Heart left ventricle (tissue), 16 donors: ENCODE measurements around the gene EXTL1. TPM values are rescaled to one million over a fixed set of nuclear protein-coding genes. Genes with fewer than 3 reads are reported as not detected.
"Not testable (repeated sequence)": the region's sequence is repeated elsewhere in the genome, so short reads cannot be mapped to it uniquely, and the experiment has no call there.

ENCODE experiments used
- ATAC-seq, 4 donors: fragments of 200-7000 bp; cut with Tn5 transposase; one replicate each; pipeline ENCODE4 v1.9.1; 2020 to 2022; ENCODE audit warnings: moderate library complexity in 4 of 4, mild to moderate bottlenecking in 3 of 4, moderate number of reproducible peaks in 1 of 4
- DNase-seq, 5 donors: peaks; one replicate each; pipeline ENCODE4 v3.0.0-alpha.2; 2020
- H3K27ac ChIP-seq, 12 donors: fragments of 200-600 bp; sonication (generic) in 4 of 12; one replicate each; pipeline versions ENCODE4 v1.5.0 to v1.8.0; 2016 to 2022; ENCODE audit warnings: mild to moderate bottlenecking in 2 of 12
- H3K27me3 ChIP-seq, 9 donors: fragments of 200-600 bp; sonication (generic) in 2 of 9; one replicate each; pipeline versions ENCODE4 v1.5.1 to v1.8.0; 2016 to 2022; ENCODE audit warnings: mild to moderate bottlenecking in 3 of 9
- H3K36me3 ChIP-seq, 9 donors: fragments of 200-600 bp; sonication (generic) in 2 of 9; one replicate each; pipeline versions ENCODE4 v1.5.0 to v1.8.0; 2018 to 2022; ENCODE audit warnings: mild to moderate bottlenecking in 2 of 9
- H3K4me1 ChIP-seq, 12 donors: fragments of 200-600 bp; sonication (generic) in 4 of 12; one replicate each; pipeline versions ENCODE4 v1.5.0 to v1.8.0; 2016 to 2022; ENCODE audit warnings: mild to moderate bottlenecking in 3 of 12
- H3K4me3 ChIP-seq, 12 donors: fragments of 200-600 bp; sonication (generic) in 4 of 12; one replicate each; pipeline versions ENCODE4 v1.5.0 to v1.8.0; 2017 to 2022; ENCODE audit warnings: mild to moderate bottlenecking in 9 of 12, moderate library complexity in 4 of 12
- H3K9me3 ChIP-seq, 12 donors: fragments of 200-600 bp; sonication (generic) in 4 of 12; one replicate each; pipeline versions ENCODE4 v1.5.0 to v1.8.0; 2016 to 2022; ENCODE audit warnings: mild to moderate bottlenecking in 1 of 12
- POLR2A ChIP-seq, 2 donors: fragments of 450-650 bp; IDR thresholded peaks; one replicate each; pipeline ENCODE4 v1.6.1; 2017; ENCODE audit warnings: antibody characterized with exemption in 2 of 2, mild to moderate bottlenecking in 2 of 2, moderate library complexity in 2 of 2
- whole genome bisulfite sequencing, 4 donors: extraction: QIAGEN DNeasy Blood & Tissue Kit in 2 of 4; methylation state at CpG; one replicate each; pipeline versions ENCODE4 v1.1.5 to v1.1.7; 2013 to 2018; 5-methylcytosine and 5-hydroxymethylcytosine counted together
- intact Hi-C, 10 donors: fragments of 100-400 bp; cut with DNase I; formaldehyde crosslinking; loops; one replicate each; pipeline versions ENCODE4 v1.11.1 to v1.14.2; 2022
- polyA plus RNA-seq, 2 donors: library from polyadenylated mRNA; stranded (reverse); fragments of 200-250 nt; gene quantifications; one replicate each; pipeline ENCODE4 v1.2.3, GENCODE V29; 2013
- total RNA-seq, 9 donors: library from RNA; depleted of rRNA in 2 of 9; stranded (reverse); fragments of >200 nt in 2 of 9; fragmentation: NEBNext Ultra II Directional in 3 of 9; extraction: Animal tissue kit (Norgen Biotek cat#: 25700) in 3 of 9; gene quantifications; one replicate each; pipeline versions ENCODE4 v1.1.0 to v1.2.4, GENCODE V29; 2016 to 2023
- TF ChIP-seq, protein P1 (sequence below), 12 donors: fragments of 200-600 bp; sonication (generic) in 4 of 12; IDR thresholded peaks; one replicate each; pipeline versions ENCODE4 v1.5.0 to v1.8.0; 2018 to 2022; ENCODE audit warnings: antibody characterized with exemption in 12 of 12, mild to moderate bottlenecking in 5 of 12
- donor health status: ischemic (EF 13 %, LVEDD 7.1; RV severe dilation, severe dysfunction).
- donor health status: healthy with polysubstance abuse.
- donor health status: DM: no; HTN: yes; CAD: no.
- donor health status: DM: no; HTN: no; CAD: no.
- donor health status: ischemic (EF 25% LVEDD 6.9; RV normal size, moderate dysfunction).
- donor health status: ischemic (EF 25% LVEDD 5.7; RV mildly dilated, moderate dysfunction).
- donor health status: healthy.
- donor health status: DM: yes; HTN: yes; CAD: no.
- donor health status: ischemic (EF 35%, LVEDD 5.7; RV mildly dilated, moderate dysfunction).
- donor health status: nonischemic (EF 11% LVEDD 7.7; RV severe dilation, severe dysfunction).
- donor health status: DM: yes; HTN: yes; CAD: no.
- donor health status: PGD.
- donor health status: ischemic (EF 29% LVEDD 5.4; RV normal size, mild dysfunction).
- donor health status: nonischemic (EF 23%, LVEDD 6.1; RV moderate dilation, normal function).

The EXTL1 gene
- total and polyA plus RNA-seq, 11 donors, result 1.2 to 17.5 (median 4.1) TPM

DNA sequence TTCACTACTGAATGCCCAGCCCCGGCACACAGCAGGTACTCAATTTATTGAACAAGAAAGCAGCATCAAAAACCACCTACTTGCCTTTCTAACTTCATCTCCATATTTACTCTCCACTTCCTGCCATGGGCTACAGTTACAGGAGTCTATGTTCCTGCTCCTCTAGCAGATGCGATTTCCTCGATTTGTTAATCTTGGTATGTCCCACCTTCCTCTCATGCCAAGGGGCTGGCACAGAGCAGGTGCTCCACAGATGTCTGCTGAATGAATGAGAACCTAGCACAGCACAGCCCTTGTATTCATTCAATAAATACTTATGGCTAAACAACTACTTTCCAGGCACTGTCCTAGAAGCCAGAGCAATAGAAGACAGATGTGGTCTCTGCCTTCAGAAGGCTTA, 35.9 kb upstream of the EXTL1 start:
- Histone ChIP-seq H3K4me3 (no peak overlapping the region), H3K27ac (no peak overlapping the region), H3K36me3 (peaks cover 0 to 86% (median 65%) of the 10 kb centered on the region in 9 donors), H3K9me3 (no peaks in the 10 kb centered on the region), H3K27me3 (no peaks in the 10 kb centered on the region), H3K4me1 (peaks cover 0 to 28% (median 15%) of the 10 kb centered on the region in 12 donors)
- ATAC-seq (no peak), DNase-seq (no peak)
- 82 to 96% (median 89%) methylated on average over 3 of the region's 3 CpGs for WGBS, 4 donors
- intact Hi-C loops, result loop anchor here in 2 of 10 donors (1.0 to 5.0 kb wide), 2 partner anchors 32 to 63 kb away; no protein-coding TSS in a partner anchor
- TF ChIP-seq POLR2A (IDR thresholded peaks at IDR 0.05), result no peak
- TF ChIP-seq, protein P1, sequence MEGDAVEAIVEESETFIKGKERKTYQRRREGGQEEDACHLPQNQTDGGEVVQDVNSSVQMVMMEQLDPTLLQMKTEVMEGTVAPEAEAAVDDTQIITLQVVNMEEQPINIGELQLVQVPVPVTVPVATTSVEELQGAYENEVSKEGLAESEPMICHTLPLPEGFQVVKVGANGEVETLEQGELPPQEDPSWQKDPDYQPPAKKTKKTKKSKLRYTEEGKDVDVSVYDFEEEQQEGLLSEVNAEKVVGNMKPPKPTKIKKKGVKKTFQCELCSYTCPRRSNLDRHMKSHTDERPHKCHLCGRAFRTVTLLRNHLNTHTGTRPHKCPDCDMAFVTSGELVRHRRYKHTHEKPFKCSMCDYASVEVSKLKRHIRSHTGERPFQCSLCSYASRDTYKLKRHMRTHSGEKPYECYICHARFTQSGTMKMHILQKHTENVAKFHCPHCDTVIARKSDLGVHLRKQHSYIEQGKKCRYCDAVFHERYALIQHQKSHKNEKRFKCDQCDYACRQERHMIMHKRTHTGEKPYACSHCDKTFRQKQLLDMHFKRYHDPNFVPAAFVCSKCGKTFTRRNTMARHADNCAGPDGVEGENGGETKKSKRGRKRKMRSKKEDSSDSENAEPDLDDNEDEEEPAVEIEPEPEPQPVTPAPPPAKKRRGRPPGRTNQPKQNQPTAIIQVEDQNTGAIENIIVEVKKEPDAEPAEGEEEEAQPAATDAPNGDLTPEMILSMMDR (IDR thresholded peaks at IDR 0.05), result no peak

DNA sequence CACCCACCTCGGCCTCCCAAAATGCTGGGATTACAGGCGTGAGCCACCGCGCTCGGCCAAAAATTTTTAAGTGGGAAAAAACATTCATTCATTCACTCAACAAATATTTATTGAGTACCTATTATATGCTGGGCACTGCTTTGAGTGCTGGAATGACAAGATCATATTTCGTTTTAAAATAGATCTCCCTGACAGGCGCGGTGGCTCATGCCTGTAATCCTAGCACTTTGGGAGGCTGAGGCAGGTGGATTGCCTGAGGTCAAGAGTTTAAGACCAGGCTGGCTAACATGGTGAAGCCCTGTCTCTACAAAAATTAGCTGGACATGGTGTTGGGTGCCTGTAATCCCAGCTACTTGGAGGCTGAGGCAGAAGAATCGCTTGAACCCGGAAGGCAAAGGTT, 34.8 kb upstream of the EXTL1 start:
- not testable (repeated sequence) for H3K27ac ChIP-seq

DNA sequence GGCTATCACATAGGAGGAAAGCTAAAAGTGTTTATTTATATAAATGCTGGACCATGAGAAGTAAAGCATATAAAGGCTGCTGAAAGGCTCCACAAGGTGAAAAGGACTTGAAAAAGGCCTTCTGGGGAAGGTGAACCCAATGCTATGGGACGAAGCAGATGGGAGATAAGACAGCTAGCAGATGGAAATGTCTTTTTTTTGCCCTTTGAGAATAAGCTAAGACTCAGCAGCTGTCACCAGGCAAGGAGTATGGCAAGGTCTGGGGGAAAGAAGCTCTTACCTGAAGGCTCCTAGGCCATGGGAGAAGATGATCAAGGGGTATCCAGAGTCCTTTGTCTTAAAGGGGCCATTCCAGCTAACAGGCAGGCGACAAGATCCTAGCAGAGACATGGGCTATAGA, 33.6 kb upstream of the EXTL1 start:
- intact Hi-C loops, result loop anchor here in 1 of 10 donors (5.0 kb wide), 1 partner anchor 66 kb away; no protein-coding TSS in a partner anchor
- H3K27ac ChIP-seq, result peak overlapping the region in 2 of 12 donors; percentile 3 to 9
- H3K27me3 ChIP-seq, result no peaks in the 10 kb centered on the region
- TF ChIP-seq, protein P1 (IDR thresholded peaks at IDR 0.05), result no peak
- no peak for TF ChIP-seq POLR2A (IDR thresholded peaks at IDR 0.05)
- no peaks in the 10 kb centered on the region for H3K9me3 ChIP-seq
- no peak for DNase-seq
- 78 to 89% (median 84%) methylated on average over 2 of the region's 2 CpGs for WGBS, 4 donors
- peaks cover 0 to 45% (median 23%) of the 10 kb centered on the region in 12 donors for H3K4me1 ChIP-seq
- no peak overlapping the region for H3K4me3 ChIP-seq
- peaks cover 0 to 64% (median 42%) of the 10 kb centered on the region in 9 donors for H3K36me3 ChIP-seq
- ATAC-seq, result no peak

More for the DNA sequence above, 34.8 kb upstream of the EXTL1 start:
- H3K27me3 ChIP-seq, H3K9me3 ChIP-seq, ATAC-seq, DNase-seq, H3K4me3 ChIP-seq: not testable (repeated sequence)
- WGBS, 4 donors, result 97 to 98% (median 97%) methylated on average over 10 of the region's 10 CpGs
- peaks cover 0 to 34% (median 19%) of the 10 kb centered on the region in 12 donors for H3K4me1 ChIP-seq
- peaks cover 0 to 75% (median 54%) of the 10 kb centered on the region in 9 donors for H3K36me3 ChIP-seq
- intact Hi-C loops, result loop anchor here in 1 of 10 donors (5.0 kb wide), 1 partner anchor 64 kb away; no protein-coding TSS in a partner anchor

DNA sequence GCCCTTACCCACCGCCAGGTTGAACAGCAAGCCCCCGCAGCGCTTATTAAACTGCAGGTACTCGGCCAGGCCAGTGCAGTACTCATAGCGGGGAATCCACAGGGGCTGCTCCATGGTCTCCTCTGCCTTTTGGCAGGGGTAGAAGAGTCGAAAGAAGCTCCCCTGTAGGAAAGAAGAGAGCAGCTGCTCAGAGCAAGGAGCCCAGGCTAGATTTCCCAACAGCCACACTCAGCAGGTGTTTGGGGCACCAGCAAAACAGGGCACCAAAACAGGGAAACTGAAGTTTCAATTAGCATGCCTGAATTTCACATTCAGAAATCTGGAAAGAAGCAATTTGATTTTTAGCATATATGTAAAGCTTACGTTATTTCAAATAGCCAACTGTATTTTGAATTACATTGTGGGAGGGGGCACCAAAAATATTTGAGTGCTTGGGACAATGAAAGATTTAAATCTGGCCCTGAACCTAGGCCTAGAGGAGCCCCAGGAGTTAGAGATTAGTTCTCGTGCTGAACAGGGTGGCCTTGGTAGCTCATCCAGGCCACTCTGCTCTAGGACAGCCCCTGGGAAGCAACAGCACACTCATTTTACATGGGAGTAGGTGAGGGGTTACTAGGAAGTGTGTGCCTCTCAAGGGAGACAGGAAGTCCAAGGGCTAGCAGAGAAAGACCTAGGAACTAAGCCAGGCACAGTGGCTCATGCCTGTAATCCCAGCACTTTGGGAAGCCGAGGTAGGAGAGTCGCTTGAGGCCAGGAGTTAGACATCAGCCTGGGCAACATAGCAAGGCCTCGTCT, 31.9 kb upstream of the EXTL1 start:
- Histone ChIP-seq H3K27ac (peak overlapping the region in 3 of 12 donors; percentile 21 to 67 (median 54)), H3K27me3 (no peaks in the 10 kb centered on the region), H3K4me3 (peak overlapping the region in 3 of 12 donors; percentile 7 to 51 (median 36)), H3K4me1 (peaks cover 0 to 47% (median 24%) of the 10 kb centered on the region in 12 donors), H3K9me3 (no peaks in the 10 kb centered on the region), H3K36me3 (peaks cover 0 to 47% (median 26%) of the 10 kb centered on the region in 9 donors)
- no peak for TF ChIP-seq POLR2A (IDR thresholded peaks at IDR 0.05)
- TF ChIP-seq, protein P1 (IDR thresholded peaks at IDR 0.05), result no peak
- DNase-seq (no peak), ATAC-seq (peak in 2 of 4 donors; percentile 30 to 47)
- intact Hi-C loops, result loop anchor here in 4 of 10 donors (5.0 to 10.0 kb wide), 4 partner anchors 67 to 745 kb away; partner anchors contain the start of gene RSRP1 (in 1 of the 4)
- WGBS, 4 donors, result 80 to 83% (median 81%) methylated on average over 11 of the region's 11 CpGs
